ENCODE results near the gene STK17B.
A peak's percentile ranks its signal among the peaks of the same experiment; 100 is the strongest.

The STK17B gene

DNA sequence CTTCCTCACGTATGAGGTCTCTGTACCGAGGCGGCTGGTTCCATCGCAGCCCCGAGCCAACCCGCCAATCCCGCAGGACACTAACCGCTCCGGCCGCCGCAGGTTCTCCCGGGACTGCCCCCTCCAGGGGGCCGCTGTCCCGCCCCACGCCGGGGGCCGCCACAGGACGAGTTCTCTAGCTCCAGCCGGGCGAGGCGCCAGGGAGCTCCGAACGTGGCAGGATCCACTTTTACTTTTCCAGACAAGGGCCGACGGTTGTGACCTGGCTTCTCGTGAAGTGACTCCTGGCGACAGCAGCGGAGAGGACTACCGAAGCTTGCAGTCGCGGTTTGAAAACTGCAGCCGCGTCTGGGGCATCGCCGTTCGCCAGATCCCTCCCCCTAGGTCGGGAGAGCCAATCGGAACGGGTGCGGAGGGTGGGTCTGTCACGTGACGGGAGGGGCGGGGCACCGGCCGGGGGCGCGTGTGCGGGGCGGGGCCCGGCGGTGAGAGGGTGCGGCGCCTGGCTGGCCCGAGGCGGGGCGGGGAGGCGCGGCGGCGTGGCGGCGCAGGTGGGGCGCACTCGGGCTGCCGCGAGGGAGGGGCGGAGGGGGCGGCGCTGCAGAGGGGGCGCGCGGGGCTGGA, at the start of gene STK17B:
STK17B (minus strand) TSS at position 331 of the 624 bp plus-strand sequence. CDS start 8,195 bp downstream, outside the sequence.
- no peaks in the 10 kb centered on the region for H3K36me3 ChIP-seq (ENCODE audit: control insufficient read depth in 1 of 2, insufficient read depth in 2 of 2, low read length in 2 of 2)
- H3K27me3 ChIP-seq (ENCODE audit: low read depth, low read length) = no peaks in the 10 kb centered on the region
- H3K4me1 ChIP-seq (ENCODE audit: control insufficient read depth in 1 of 2, insufficient read depth in 2 of 2, low read length in 2 of 2) = peaks cover 4 to 5% of the 10 kb centered on the region in 2 donors
- peak within 1 kb of the TSS; percentile 83 to 97 for H3K4me3 ChIP-seq (ENCODE audit: low read depth in 1 of 2, low read length in 2 of 2)
- H3K9me3 ChIP-seq (ENCODE audit: control insufficient read depth in 1 of 2, low read length in 2 of 2) = no peaks in the 10 kb centered on the region
- peak within 1 kb of the TSS; percentile 93 for H3K27ac ChIP-seq (ENCODE audit: low read length)

GRCh38 chr2:196220671-196221070, 49.3 kb upstream of the STK17B start:
- Histone ChIP-seq H3K4me3 (ENCODE audit: low read depth in 1 of 2, low read length in 2 of 2) (no peak overlapping the region), H3K36me3 (ENCODE audit: control insufficient read depth in 1 of 2, insufficient read depth in 2 of 2, low read length in 2 of 2) (no peaks in the 10 kb centered on the region), H3K27ac (ENCODE audit: low read length) (no peak overlapping the region), H3K4me1 (ENCODE audit: control insufficient read depth in 1 of 2, insufficient read depth in 2 of 2, low read length in 2 of 2) (no peaks in the 10 kb centered on the region), H3K9me3 (ENCODE audit: control insufficient read depth in 1 of 2, low read length in 2 of 2) (no peaks in the 10 kb centered on the region), H3K27me3 (ENCODE audit: low read depth, low read length) (no peaks in the 10 kb centered on the region)

- no peaks in the 10 kb centered on the region for H3K27me3 ChIP-seq (ENCODE audit: low read depth, low read length)
- no peaks in the 10 kb centered on the region for H3K9me3 ChIP-seq (ENCODE audit: control insufficient read depth in 1 of 2, low read length in 2 of 2)
- no peak overlapping the region for H3K4me3 ChIP-seq (ENCODE audit: low read depth in 1 of 2, low read length in 2 of 2)
- no peaks in the 10 kb centered on the region for H3K4me1 ChIP-seq (ENCODE audit: control insufficient read depth in 1 of 2, insufficient read depth in 2 of 2, low read length in 2 of 2)
- H3K27ac ChIP-seq (ENCODE audit: low read length) = no peak overlapping the region
- H3K36me3 ChIP-seq (ENCODE audit: control insufficient read depth in 1 of 2, insufficient read depth in 2 of 2, low read length in 2 of 2) = no peaks in the 10 kb centered on the region
Observed at GRCh38 chr2:196219671-196220070, 48.3 kb upstream of the STK17B start.

GRCh38 chr2:196218106-196218505, 46.7 kb upstream of the STK17B start:
- no peak overlapping the region for H3K4me3 ChIP-seq (ENCODE audit: low read depth in 1 of 2, low read length in 2 of 2)
- H3K36me3 ChIP-seq (ENCODE audit: control insufficient read depth in 1 of 2, insufficient read depth in 2 of 2, low read length in 2 of 2) = no peaks in the 10 kb centered on the region
- H3K27ac ChIP-seq (ENCODE audit: low read length) = no peak overlapping the region
- no peaks in the 10 kb centered on the region for H3K4me1 ChIP-seq (ENCODE audit: control insufficient read depth in 1 of 2, insufficient read depth in 2 of 2, low read length in 2 of 2)
- H3K27me3 ChIP-seq (ENCODE audit: low read depth, low read length) = no peaks in the 10 kb centered on the region
- H3K9me3 ChIP-seq (ENCODE audit: control insufficient read depth in 1 of 2, low read length in 2 of 2) = no peaks in the 10 kb centered on the region

DNA sequence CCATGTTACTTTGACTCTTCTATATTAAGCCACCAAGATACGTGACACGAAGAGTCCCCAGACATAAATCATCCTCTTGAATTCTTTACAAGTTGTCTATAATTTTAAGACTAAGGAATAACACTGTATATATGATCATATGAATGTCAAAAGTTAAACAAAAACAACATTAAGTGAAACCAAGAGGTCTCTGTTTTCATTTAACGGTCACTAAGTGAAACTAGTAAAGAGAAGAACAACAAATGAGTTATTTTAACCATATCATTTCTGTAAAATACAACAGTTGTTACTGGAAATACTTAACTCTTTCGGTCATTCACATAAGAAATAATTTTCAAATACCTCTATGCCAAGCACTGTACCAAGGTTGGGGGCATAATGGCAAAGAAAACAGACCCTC, 45.7 kb upstream of the STK17B start:
- H3K27ac ChIP-seq (ENCODE audit: low read length) = no peak overlapping the region
- H3K9me3 ChIP-seq (ENCODE audit: control insufficient read depth in 1 of 2, low read length in 2 of 2) = no peaks in the 10 kb centered on the region
- H3K4me3 ChIP-seq (ENCODE audit: low read depth in 1 of 2, low read length in 2 of 2) = no peak overlapping the region
- no peaks in the 10 kb centered on the region for H3K4me1 ChIP-seq (ENCODE audit: control insufficient read depth in 1 of 2, insufficient read depth in 2 of 2, low read length in 2 of 2)
- no peaks in the 10 kb centered on the region for H3K27me3 ChIP-seq (ENCODE audit: low read depth, low read length)
- no peaks in the 10 kb centered on the region for H3K36me3 ChIP-seq (ENCODE audit: control insufficient read depth in 1 of 2, insufficient read depth in 2 of 2, low read length in 2 of 2)

- no peak overlapping the region for H3K4me3 ChIP-seq (ENCODE audit: low read depth in 1 of 2, low read length in 2 of 2)
- no peaks in the 10 kb centered on the region for H3K36me3 ChIP-seq (ENCODE audit: control insufficient read depth in 1 of 2, insufficient read depth in 2 of 2, low read length in 2 of 2)
- no peaks in the 10 kb centered on the region for H3K27me3 ChIP-seq (ENCODE audit: low read depth, low read length)
- H3K27ac ChIP-seq (ENCODE audit: low read length) = no peak overlapping the region
- H3K9me3 ChIP-seq (ENCODE audit: control insufficient read depth in 1 of 2, low read length in 2 of 2) = no peaks in the 10 kb centered on the region
- H3K4me1 ChIP-seq (ENCODE audit: control insufficient read depth in 1 of 2, insufficient read depth in 2 of 2, low read length in 2 of 2) = no peaks in the 10 kb centered on the region
Observed at GRCh38 chr2:196215376-196215775, 44.0 kb upstream of the STK17B start.

DNA sequence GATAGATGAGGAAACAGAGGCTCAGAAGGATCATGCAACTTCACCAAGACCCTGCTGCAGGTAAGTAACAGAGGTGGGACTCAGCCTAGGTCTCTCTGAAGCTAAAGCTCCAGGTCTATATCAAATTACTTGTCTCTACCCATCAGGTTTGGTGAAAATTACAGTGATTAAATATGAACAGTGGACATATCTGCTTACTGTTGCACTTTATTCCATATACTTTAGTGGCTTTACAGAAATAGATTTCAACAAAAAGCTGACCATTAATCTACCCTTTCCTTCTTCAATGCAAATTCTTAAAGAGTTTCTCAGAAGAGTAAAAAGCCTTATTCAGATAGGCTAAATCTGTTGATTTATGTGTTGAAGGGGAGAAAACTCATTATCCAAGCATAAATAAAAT, 42.8 kb upstream of the STK17B start:
- H3K27ac ChIP-seq (ENCODE audit: low read length) = no peak overlapping the region

DNA sequence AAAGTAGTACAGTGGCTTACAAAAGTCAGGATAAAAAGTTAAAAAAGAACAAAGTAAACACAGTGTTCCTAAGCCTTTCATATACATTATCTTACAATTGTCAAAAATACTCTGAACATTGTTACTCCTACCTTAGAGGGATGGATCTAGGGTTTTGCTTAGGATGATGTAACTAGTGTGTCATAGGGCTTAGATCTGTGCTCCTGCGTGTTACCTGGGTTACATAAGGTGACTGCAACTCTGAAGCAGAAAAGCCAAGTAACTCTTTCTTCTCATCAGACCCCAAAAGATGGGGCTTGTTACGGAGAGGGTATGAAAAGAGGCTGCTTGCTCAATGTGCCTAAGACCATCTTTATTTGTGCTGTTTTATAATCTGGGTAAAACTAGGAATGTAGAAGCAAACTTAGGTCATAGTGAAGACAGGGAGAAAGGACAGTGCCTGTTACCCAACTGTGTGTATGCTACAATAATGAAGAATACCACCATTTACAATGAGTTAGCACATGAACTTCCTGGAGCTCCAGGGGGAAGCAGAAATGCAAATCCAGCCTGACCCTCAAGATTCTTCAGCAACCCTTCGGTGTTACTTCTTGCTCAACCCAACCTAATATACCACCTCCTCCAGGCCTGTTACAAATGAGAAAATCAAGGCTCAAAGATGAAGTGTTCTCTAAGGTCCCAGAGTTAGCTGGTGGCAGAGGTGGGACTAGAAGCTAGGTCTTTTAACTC, 42.0 kb upstream of the STK17B start:
- H3K27me3 ChIP-seq (ENCODE audit: low read depth, low read length) = no peaks in the 10 kb centered on the region
- no peak overlapping the region for H3K27ac ChIP-seq (ENCODE audit: low read length)
- H3K4me3 ChIP-seq (ENCODE audit: low read depth in 1 of 2, low read length in 2 of 2) = no peak overlapping the region
- H3K9me3 ChIP-seq (ENCODE audit: control insufficient read depth in 1 of 2, low read length in 2 of 2) = no peaks in the 10 kb centered on the region
- H3K36me3 ChIP-seq (ENCODE audit: control insufficient read depth in 1 of 2, insufficient read depth in 2 of 2, low read length in 2 of 2) = no peaks in the 10 kb centered on the region
- no peaks in the 10 kb centered on the region for H3K4me1 ChIP-seq (ENCODE audit: control insufficient read depth in 1 of 2, insufficient read depth in 2 of 2, low read length in 2 of 2)

More for the DNA sequence above, 42.8 kb upstream of the STK17B start:
- Histone ChIP-seq H3K4me1 (ENCODE audit: control insufficient read depth in 1 of 2, insufficient read depth in 2 of 2, low read length in 2 of 2) (no peaks in the 10 kb centered on the region), H3K36me3 (ENCODE audit: control insufficient read depth in 1 of 2, insufficient read depth in 2 of 2, low read length in 2 of 2) (no peaks in the 10 kb centered on the region), H3K27me3 (ENCODE audit: low read depth, low read length) (no peaks in the 10 kb centered on the region), H3K4me3 (ENCODE audit: low read depth in 1 of 2, low read length in 2 of 2) (no peak overlapping the region), H3K9me3 (ENCODE audit: control insufficient read depth in 1 of 2, low read length in 2 of 2) (no peaks in the 10 kb centered on the region)

DNA sequence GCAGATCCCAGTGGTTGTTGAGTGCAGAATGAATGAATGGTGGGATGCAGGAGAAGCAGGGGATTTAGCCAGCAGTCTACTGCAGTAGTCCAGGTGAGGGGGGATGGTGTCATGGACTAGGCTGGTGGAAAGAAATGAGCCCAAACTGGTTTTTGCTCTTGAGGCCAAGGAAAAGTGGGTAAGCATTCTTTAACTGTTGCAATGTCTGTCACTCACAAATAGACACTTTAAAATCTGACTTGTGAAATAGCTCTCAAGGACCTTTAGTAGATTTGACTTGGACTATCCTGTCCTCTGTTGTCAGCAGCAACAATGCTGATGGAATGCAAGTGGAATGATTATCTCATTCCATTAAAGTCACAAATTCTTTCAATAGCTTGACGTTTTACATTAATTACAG, 37.5 kb upstream of the STK17B start:
- H3K36me3 ChIP-seq (ENCODE audit: control insufficient read depth in 1 of 2, insufficient read depth in 2 of 2, low read length in 2 of 2) = no peaks in the 10 kb centered on the region
- no peaks in the 10 kb centered on the region for H3K27me3 ChIP-seq (ENCODE audit: low read depth, low read length)
- H3K4me3 ChIP-seq (ENCODE audit: low read depth in 1 of 2, low read length in 2 of 2) = no peak overlapping the region
- no peaks in the 10 kb centered on the region for H3K4me1 ChIP-seq (ENCODE audit: control insufficient read depth in 1 of 2, insufficient read depth in 2 of 2, low read length in 2 of 2)
- H3K9me3 ChIP-seq (ENCODE audit: control insufficient read depth in 1 of 2, low read length in 2 of 2) = no peaks in the 10 kb centered on the region
- no peak overlapping the region for H3K27ac ChIP-seq (ENCODE audit: low read length)

- Histone ChIP-seq H3K4me3 (ENCODE audit: low read depth in 1 of 2, low read length in 2 of 2) (no peak overlapping the region), H3K27me3 (ENCODE audit: low read depth, low read length) (no peaks in the 10 kb centered on the region), H3K36me3 (ENCODE audit: control insufficient read depth in 1 of 2, insufficient read depth in 2 of 2, low read length in 2 of 2) (no peaks in the 10 kb centered on the region), H3K9me3 (ENCODE audit: control insufficient read depth in 1 of 2, low read length in 2 of 2) (no peaks in the 10 kb centered on the region), H3K27ac (ENCODE audit: low read length) (no peak overlapping the region), H3K4me1 (ENCODE audit: control insufficient read depth in 1 of 2, insufficient read depth in 2 of 2, low read length in 2 of 2) (no peaks in the 10 kb centered on the region)
Observed at GRCh38 chr2:196206804-196207203, 35.4 kb upstream of the STK17B start.

- Histone ChIP-seq H3K27ac (ENCODE audit: low read length) (no peak overlapping the region), H3K27me3 (ENCODE audit: low read depth, low read length) (no peaks in the 10 kb centered on the region), H3K4me1 (ENCODE audit: control insufficient read depth in 1 of 2, insufficient read depth in 2 of 2, low read length in 2 of 2) (no peaks in the 10 kb centered on the region), H3K4me3 (ENCODE audit: low read depth in 1 of 2, low read length in 2 of 2) (no peak overlapping the region), H3K9me3 (ENCODE audit: control insufficient read depth in 1 of 2, low read length in 2 of 2) (no peaks in the 10 kb centered on the region), H3K36me3 (ENCODE audit: control insufficient read depth in 1 of 2, insufficient read depth in 2 of 2, low read length in 2 of 2) (no peaks in the 10 kb centered on the region)
Observed at GRCh38 chr2:196205881-196206435, 34.6 kb upstream of the STK17B start.
